ENCODE data around the gene IFNA14. TPM values are rescaled to one million over a fixed set of nuclear protein-coding genes. Genes with fewer than 3 reads are reported as not detected.

IFNA14 gene
- total RNA-seq (2022; extraction: Qiagen RNA extraction) = not detected in 5 replicates

DNA sequence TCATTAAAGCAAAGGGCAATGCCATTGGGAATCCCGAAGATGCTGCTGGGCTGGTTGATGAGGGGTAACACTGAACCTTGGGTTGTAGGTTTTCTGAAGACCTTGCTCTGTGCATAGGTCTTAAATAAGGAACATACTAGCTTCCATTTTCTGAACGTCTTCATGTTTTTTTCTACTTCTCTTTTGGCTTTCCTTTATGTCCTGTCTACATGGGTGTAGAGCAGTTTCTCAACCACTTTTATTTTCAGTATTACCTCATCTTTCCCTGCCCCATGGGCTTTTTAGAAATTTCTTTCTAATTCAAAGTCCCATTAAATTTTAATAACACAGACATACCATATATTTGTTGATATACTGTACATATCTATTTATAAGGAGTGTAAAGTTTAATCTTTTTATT is at the start of gene IFNA14:
IFNA14 (minus strand) TSS at position 95 of the 400 bp plus-strand sequence; CDS start at position 25, 70 bp downstream.

DNA sequence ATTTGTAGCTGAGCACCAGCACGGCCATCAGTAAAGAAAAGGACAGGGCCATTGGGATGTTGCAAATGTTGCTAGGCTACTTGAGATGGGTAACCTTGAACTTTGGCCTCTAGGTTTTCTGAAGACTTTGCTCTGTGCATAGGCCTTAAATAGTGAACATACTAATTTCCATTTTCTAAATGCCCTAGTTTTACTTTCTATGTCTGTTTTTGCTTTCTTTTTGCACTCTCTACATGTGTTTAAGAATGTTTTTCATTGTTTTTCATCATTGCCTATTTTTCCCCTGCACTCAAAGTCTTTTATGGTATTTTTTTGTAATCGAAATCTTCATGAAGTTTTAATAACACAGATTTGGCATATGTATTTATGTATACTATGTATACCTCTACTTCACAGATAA is 11.7 kb downstream of the IFNA14 start, which contains the start of gene IFNA17:
IFNA17 (minus strand) TSS at position 101 of the 400 bp plus-strand sequence; CDS start at position 52, 49 bp downstream.

DNA sequence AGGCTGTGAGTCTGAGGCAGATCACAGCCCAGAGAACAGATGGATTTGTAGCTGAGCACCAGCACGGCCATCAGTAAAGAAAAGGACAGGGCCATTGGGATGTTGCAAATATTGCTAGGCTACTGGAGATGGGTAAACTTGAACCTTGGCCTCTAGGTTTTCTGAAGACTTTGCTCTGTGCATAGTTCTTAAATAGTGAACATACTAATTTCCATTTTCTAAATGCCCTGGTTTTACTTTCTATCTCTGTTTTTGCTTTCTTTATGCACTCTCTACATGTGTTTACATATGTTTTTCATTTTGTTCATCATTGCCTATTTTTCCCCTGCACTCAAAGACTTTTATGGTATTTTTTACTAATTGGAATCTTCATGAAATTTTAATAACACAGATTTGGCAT is 22.6 kb downstream of the IFNA14 start, which contains the start of gene IFNA16:
IFNA16 (minus strand) TSS at position 101 of the 400 bp plus-strand sequence; CDS start at position 95, 6 bp downstream.

DNA sequence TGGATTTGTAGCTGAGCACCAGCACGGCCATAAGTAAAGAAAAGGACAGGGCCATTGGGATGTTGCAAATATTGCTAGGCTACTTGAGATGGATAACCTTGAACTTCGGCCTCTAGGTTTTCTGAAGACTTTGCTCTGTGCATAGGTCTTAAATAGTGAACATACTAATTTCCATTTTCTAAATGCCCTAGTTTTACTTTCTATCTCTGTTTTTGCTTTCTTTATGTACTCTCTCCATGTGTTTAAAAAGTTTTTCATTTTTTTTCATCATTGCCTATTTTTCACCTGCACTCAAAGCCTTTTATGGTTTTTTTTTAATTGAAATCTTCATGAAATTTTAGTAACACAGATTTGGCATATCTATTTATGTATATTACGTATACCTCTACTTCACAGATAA is 32.8 kb downstream of the IFNA14 start, which contains the start of gene IFNA10:
IFNA10 (minus strand) TSS at position 101 of the 400 bp plus-strand sequence; CDS start at position 55, 46 bp downstream.

DNA sequence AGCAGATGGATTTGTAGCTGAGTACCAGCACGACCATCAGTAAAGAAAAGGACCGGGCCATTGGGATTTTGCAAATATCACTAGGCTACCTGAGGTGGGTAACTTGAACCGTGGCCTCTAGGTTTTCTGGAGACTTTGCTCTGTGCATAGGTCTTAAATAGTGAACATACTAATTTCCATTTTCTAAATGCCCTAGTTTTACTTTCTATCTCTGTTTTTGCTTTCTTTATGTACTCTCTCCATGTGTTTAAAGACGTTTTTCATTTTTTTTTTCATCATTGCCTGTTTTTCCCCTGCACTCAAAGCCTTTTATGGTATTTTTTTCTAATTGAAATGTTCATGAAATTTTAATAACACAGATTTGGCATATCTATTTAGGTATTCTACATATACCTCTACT is 37.7 kb downstream of the IFNA14 start, which contains the start of gene IFNA7:
IFNA7 (minus strand) TSS at position 101 of the 400 bp plus-strand sequence; CDS start at position 61, 40 bp downstream.

Other genes with a start within 250 kb of the IFNA14 start
- 0.85 to 1.3 TPM (median 1.0 TPM) in 5 replicates for gene HACD4, start 208.4 kb downstream of the IFNA14 start, total RNA-seq (2022; extraction: Qiagen RNA extraction)
- 0.10 TPM in 1 of 5 replicates, not detected in the others for gene IFNB1, start 162.1 kb downstream of the IFNA14 start, total RNA-seq (2022; extraction: Qiagen RNA extraction)
- not detected in 5 replicates for gene IFNW1, start 98.2 kb downstream of the IFNA14 start, total RNA-seq (2022; extraction: Qiagen RNA extraction)
- not detected in 5 replicates for gene IFNA21, start 73.3 kb downstream of the IFNA14 start, total RNA-seq (2022; extraction: Qiagen RNA extraction)
- gene IFNA4, start 52.4 kb downstream of the IFNA14 start, total RNA-seq (2022; extraction: Qiagen RNA extraction) = not detected in 5 replicates
- gene IFNA7, start 37.8 kb downstream of the IFNA14 start, total RNA-seq (2022; extraction: Qiagen RNA extraction) = not detected in 5 replicates
- gene IFNA10, start 32.9 kb downstream of the IFNA14 start, total RNA-seq (2022; extraction: Qiagen RNA extraction) = not detected in 5 replicates
- gene IFNA16, start 22.7 kb downstream of the IFNA14 start, total RNA-seq (2022; extraction: Qiagen RNA extraction) = not detected in 5 replicates
- not detected in 5 replicates for gene IFNA17, start 11.8 kb downstream of the IFNA14 start, total RNA-seq (2022; extraction: Qiagen RNA extraction)
- gene IFNA5, start 65.3 kb upstream of the IFNA14 start, total RNA-seq (2022; extraction: Qiagen RNA extraction) = not detected in 5 replicates
- 15.3 to 21.4 TPM (median 19.5 TPM) in 5 replicates for gene KLHL9, start 95.4 kb upstream of the IFNA14 start, total RNA-seq (2022; extraction: Qiagen RNA extraction)
- not detected in 5 replicates for gene IFNA6, start 110.9 kb upstream of the IFNA14 start, total RNA-seq (2022; extraction: Qiagen RNA extraction)
- not detected in 5 replicates for gene IFNA13, start 128.1 kb upstream of the IFNA14 start, total RNA-seq (2022; extraction: Qiagen RNA extraction)
- not detected in 5 replicates for gene IFNA2, start 145.4 kb upstream of the IFNA14 start, total RNA-seq (2022; extraction: Qiagen RNA extraction)
- gene IFNA8, start 169.1 kb upstream of the IFNA14 start, total RNA-seq (2022; extraction: Qiagen RNA extraction) = not detected in 5 replicates
- not detected in 5 replicates for gene IFNA1, start 200.4 kb upstream of the IFNA14 start, total RNA-seq (2022; extraction: Qiagen RNA extraction)
- gene IFNE, start 242.3 kb upstream of the IFNA14 start, total RNA-seq (2022; extraction: Qiagen RNA extraction) = 0.49 to 0.83 TPM (median 0.73 TPM) in 5 replicates